Iris pigment epithelial cell (primary cell): ENCODE results near the gene RALGAPA1.
"Not testable (repeated sequence)": the region's sequence is repeated elsewhere in the genome, so short reads cannot be mapped to it uniquely, and the experiment has no call there.

Experiments used
- DNase-seq: peaks from one replicate; pipeline ENCODE4 v3.0.0-alpha.2; 2011; ENCODE audit warnings: low read depth

RALGAPA1 gene

GRCh38 chr14:35628989-35629388, 180.1 kb downstream of the RALGAPA1 start:
- peak; percentile 6 for DNase-seq

- DNase-seq, result not testable (repeated sequence)
These were observed 182.1 kb downstream of the RALGAPA1 start for GRCh38 chr14:35626947-35627346.

DNA sequence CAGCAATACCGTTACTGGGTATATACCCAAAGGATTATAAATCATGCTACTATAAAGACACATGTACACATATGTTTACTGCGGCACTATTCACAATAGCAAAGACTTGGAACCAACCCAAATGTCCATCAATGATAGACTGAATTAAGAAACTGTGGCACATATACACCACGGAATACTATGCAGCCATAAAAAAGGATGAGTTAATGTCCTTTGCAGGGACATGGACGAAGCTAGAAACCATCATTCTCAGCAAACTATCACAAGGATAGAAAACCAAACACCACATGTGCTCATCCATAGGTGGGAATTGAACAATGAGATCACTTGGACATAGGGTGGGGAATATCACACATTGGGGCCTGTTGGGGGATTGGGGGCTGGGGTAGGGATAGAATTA, 187.1 kb downstream of the RALGAPA1 start:
- DNase-seq, result not testable (repeated sequence)

- not testable (repeated sequence) for DNase-seq
These were observed 189.1 kb downstream of the RALGAPA1 start for GRCh38 chr14:35619998-35620397.

GRCh38 chr14:35619461-35619860, 189.6 kb downstream of the RALGAPA1 start:
- DNase-seq, result not testable (repeated sequence)

DNA sequence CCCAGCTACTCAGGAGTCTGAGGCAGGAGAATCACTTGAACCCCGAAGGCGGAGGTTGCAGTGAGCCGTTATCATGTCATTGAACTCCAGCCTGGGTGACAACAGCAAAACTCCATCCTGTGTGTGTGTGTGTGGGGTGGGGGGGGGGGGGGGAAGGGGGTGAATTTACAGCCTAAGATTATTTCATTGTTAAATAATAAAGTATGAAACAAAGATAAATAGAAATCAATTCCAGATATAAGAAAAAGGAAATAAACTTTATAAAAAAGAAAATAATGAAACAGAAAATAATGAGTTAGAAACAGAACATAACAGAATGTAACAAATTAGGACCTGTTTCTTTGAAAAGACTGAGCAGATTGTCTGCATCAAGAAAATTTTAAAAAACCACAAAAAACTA, 191.6 kb downstream of the RALGAPA1 start:
- no peak for DNase-seq

DNA sequence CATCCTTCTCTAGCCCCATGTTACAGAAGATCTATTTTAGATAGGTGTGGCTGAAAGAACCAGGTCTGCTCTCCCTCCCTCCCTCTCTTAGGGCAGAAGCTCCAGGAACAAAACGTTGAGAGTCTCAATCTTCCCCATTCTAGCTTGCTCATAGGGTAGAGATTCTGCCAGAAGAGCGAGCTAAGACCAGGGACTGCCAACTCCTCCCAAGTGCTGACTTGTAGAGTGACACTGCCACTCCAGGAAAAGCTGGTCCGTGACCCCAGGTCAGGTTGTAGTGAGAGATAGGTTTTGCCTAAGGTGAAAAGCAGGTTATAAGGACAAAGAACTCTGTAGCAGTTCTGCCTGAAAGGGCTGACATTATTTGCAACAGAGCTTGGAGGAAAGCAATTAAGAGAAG, 201.7 kb downstream of the RALGAPA1 start:
- no peak for DNase-seq

DNA sequence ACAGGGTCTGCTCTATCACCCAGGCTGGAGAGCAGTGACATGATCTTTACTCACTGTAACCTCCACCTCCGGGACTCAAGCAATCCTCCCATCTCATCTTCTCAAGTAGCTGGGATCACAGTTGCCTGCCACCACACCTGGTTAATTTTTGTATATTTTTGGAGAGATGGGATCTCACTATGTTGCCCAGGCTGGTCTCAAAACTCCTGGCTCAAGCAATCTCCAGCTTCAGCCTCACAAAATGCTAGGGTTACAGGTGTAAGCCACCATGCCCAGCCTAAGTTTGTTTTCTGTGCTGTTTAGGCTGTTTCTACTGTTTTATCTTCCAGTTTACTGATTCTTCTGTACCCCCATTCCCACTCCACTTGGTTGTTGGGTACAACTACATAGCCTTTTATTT, 208.8 kb downstream of the RALGAPA1 start:
- DNase-seq, result no peak

DNA sequence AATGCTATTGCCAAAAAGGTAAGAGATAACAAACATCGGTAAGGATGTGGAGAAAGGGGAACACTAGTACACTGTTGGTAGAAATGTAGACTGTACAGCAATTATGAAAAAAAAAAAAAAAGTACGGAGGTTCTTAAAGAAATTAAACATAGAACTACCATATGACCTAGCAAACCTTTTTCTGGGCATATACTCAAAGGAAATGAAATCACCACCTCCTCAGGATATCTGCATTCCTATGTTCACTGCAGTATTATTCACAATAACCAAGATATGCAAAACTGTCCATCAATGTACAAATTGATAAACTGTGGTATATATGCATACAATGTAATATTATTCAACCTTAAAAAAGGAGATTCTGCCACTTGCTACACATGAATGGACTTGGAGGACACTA, 214.5 kb downstream of the RALGAPA1 start:
- DNase-seq, result peak; percentile 57

DNA sequence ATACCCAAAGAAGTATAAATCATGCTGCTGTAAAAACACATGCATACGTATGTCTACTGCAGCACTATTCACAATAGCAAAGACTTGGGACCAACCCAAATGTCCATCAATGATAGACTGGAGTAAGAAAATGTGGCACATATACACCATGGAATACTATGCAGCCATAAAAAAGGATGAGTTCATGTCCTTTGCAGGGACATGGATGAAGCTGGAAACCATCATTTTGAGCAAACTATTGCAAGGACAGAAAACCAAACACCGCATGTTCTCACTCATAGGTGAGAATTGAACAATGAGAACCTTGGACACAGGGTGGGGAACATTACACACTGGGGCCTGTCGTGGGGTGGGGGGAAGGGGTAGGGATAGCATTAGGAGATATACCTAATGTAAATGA, 221.7 kb downstream of the RALGAPA1 start:
- not testable (repeated sequence) for DNase-seq

- DNase-seq, result no peak
These were observed 230.5 kb downstream of the RALGAPA1 start for GRCh38 chr14:35578639-35579038.

DNA sequence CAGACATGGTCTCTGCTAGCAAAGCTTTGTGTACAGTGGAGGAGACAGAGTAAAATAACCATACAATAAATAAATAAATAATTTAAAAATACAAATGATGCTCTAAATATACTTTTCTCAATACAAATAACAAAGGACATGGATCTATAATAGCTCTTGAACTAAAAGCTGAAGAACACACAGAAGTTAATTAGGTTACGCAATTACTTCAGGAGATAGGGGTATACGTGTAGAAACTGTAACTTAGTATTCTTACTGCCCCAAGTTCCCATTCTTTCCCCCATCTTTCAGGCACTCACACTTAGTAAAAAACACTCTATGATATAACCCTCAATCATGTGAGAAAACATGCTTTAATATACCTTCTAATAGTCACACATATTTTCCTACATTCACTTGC, 231.0 kb downstream of the RALGAPA1 start:
- no peak for DNase-seq

GRCh38 chr14:35576856-35577255, 232.2 kb downstream of the RALGAPA1 start:
- DNase-seq, result no peak

DNA sequence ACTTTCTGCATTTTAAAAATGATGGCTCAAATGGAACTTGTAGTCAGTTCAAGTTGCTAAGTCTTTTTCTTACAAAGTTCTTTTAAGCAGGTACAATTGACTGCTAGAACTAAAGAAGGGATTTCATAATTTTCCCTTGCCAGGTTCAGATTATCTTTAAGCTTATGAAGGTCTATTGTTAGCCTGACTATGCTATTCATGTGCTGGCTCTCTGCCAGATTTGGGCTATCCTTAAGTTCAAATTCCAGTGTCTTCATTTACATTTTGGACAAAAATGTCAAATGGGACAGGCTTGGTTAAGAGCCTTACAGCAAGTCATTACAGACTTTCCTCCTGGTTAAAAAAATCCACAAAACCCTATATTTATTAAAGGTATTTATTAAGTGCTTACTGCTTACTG, 232.8 kb downstream of the RALGAPA1 start:
- peak; percentile 39 for DNase-seq

- DNase-seq, result no peak
These were observed 235.2 kb downstream of the RALGAPA1 start for GRCh38 chr14:35573911-35574310.

- DNase-seq, result no peak
These were observed 237.5 kb downstream of the RALGAPA1 start for GRCh38 chr14:35571598-35571997.

DNA sequence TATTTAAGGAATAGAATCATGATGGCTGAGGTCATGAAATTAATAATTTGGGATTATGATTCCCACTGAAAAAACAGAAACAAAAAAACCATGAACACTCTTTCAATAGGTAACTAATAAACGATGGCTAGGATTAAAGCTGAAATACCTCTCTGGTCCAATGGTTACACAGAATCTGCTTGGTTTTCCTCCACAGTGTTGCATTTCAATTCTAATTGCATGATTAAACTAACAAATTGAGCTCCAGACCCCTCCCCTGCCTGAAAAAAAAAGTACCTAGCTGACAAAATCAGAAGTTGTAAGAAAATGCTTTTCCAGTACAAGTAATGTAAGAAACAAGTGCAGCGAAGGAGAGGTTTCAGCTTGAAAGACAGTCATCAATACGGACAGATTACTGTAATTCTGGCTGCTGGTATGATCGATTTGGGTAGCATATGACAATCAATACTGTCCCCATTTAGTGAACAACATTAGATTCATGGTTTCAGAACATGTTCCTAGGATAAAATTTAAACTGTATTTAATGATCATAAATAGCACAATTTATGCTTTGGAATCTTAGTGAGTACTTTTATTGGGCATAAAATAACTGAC, 243.1 kb downstream of the RALGAPA1 start:
- DNase-seq, result no peak

GRCh38 chr14:35558680-35559079, 250.4 kb downstream of the RALGAPA1 start:
- DNase-seq, result no peak

GRCh38 chr14:35557221-35557747, 251.8 kb downstream of the RALGAPA1 start:
- no peak for DNase-seq

DNA sequence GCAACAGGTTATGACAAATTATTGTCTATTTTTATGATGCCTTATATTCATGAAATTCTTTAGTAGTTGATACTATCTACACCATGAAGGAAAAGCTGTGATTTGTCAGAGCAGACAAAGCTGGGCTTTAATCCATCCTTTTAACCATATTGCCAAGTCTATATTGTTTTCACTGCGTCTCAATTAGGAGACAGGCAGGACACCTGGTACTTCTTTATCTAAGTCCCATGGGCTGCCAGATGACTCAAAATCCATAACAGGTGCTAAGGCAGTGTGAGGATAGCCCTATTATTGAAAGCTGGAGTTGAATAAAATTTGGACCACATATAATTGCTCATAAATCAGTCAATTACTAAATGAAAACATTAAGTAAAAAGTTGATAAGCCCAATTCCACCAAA, 252.5 kb downstream of the RALGAPA1 start:
- no peak for DNase-seq

GRCh38 chr14:35553808-35554207, 255.3 kb downstream of the RALGAPA1 start:
- DNase-seq, result peak; percentile 47

DNA sequence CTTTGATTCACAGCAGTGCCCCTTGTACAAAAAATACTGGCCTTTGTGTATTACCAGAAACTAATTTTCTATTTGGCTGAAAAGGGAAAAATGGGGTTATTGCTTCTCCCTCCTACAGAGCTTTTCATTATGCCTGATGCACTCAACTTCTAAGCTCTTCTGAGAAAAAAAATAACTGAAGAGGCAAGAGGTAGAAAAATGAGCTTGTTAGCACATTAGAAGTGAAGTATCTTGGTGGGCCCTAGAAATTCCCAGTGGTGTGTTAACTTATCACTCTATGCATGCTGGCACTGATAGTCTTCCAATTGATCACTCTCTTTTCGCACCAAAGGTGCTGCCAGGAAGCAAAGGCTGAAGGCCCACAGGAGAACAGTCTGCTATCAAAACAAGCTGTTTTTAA, 258.0 kb downstream of the RALGAPA1 start:
- no peak for DNase-seq

DNA sequence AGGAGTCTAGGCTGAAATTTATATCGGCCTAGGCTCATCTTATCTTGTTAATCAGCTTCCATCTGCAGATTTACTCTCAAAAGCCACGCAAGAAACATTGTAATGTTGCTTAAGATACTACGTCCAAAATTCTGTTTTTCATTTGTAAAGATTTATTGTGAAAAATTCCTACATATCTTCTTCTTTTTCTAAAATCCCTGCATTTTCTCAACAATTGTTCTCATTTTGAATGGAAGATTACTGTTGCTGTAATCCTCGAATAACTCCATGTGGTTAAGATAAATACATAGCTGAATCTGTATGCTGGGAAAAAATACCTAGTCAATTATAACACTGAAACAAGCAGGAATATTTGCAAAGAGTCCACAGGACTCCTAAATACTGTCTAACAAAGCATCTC, 259.5 kb downstream of the RALGAPA1 start:
- DNase-seq, result no peak

- DNase-seq, result no peak
These were observed 266.1 kb downstream of the RALGAPA1 start for GRCh38 chr14:35543006-35543405.
